Gastrocnemius medialis (tissue), 4 donors: ENCODE measurements around the gene AFAP1.

Source experiments
- POLR2A ChIP-seq, 2 donors: fragments of 450-650 bp; IDR thresholded peaks; one replicate each; pipeline ENCODE4 v1.6.1; 2017; ENCODE audit warnings: antibody characterized with exemption in 2 of 2, mild to moderate bottlenecking in 2 of 2, moderate library complexity in 2 of 2
- TF ChIP-seq, protein P1 (sequence below), 5 experiments: fragments of 450-650 bp in 3 of 5; fragments of 200-600 bp in 2 of 5; sonication (generic) in 2 of 5; IDR thresholded peaks in 4 of 5; conservative IDR thresholded peaks in 1 of 5; 1 replicate in 4 of 5; 2 replicates in 1 of 5; pipeline ENCODE4 v1.5.1; 2016 to 2019; ENCODE audit warnings: antibody characterized with exemption in 5 of 5, mild to moderate bottlenecking in 3 of 5, moderate library complexity in 3 of 5

DNA sequence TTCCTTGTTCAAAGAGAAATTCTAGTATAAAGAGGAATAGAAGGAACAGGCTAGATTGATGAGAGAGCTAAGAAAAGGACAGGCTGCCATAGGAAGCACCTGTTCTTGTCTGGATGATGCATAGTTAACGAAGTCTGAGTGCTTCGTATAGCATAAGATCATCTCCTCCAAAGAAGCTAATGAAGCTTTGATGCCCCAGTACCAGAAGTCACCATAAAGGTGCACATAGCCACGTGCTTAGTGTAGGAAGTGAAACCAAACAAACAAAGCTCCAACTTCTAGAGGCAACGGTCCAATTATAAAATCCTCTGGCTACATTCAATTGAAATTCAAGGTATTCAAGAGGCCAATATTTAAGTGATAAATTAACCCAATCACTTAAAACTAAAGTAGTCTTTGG, 31.0 kb downstream of the AFAP1 start:
- TF ChIP-seq, protein P1, sequence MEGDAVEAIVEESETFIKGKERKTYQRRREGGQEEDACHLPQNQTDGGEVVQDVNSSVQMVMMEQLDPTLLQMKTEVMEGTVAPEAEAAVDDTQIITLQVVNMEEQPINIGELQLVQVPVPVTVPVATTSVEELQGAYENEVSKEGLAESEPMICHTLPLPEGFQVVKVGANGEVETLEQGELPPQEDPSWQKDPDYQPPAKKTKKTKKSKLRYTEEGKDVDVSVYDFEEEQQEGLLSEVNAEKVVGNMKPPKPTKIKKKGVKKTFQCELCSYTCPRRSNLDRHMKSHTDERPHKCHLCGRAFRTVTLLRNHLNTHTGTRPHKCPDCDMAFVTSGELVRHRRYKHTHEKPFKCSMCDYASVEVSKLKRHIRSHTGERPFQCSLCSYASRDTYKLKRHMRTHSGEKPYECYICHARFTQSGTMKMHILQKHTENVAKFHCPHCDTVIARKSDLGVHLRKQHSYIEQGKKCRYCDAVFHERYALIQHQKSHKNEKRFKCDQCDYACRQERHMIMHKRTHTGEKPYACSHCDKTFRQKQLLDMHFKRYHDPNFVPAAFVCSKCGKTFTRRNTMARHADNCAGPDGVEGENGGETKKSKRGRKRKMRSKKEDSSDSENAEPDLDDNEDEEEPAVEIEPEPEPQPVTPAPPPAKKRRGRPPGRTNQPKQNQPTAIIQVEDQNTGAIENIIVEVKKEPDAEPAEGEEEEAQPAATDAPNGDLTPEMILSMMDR (IDR thresholded peaks at IDR 0.05 in 4 of 5, conservative IDR thresholded peaks at IDR 0.05 in 1 of 5) = no peak
- no peak for TF ChIP-seq POLR2A (IDR thresholded peaks at IDR 0.05)
